Liver (tissue), 3 donors: ENCODE measurements around the gene MMP21.

Source experiments
- CTCF ChIP-seq: fragments of 150-350 bp; IDR thresholded peaks from 2 replicates; pipeline ENCODE4 v1.5.1; 2017; ENCODE audit warnings: improper control_type of control experiment, low read depth, low read length; ENCODE audit not compliant: missing input control
- EGR1 ChIP-seq, 2 donors: IDR thresholded peaks; 2 replicates each; pipeline ENCODE4 v1.6.1; 2016 to 2018; ENCODE audit warnings: antibody characterized with exemption in 2 of 2, low read depth in 2 of 2
- MAX ChIP-seq: IDR thresholded peaks from 2 replicates; pipeline ENCODE4 v1.6.1; 2016; ENCODE audit warnings: antibody characterized with exemption
- NR2F2 ChIP-seq: IDR thresholded peaks from 2 replicates; pipeline ENCODE4 v1.6.1; 2016; ENCODE audit warnings: antibody characterized with exemption
- REST ChIP-seq: IDR thresholded peaks from 2 replicates; pipeline ENCODE4 v1.6.1; 2016; ENCODE audit warnings: antibody characterized with exemption, mild to moderate bottlenecking
- YY1 ChIP-seq: IDR thresholded peaks from 2 replicates; pipeline ENCODE4 v1.6.1; 2016; ENCODE audit warnings: antibody characterized with exemption, mild to moderate bottlenecking
- ZBTB33 ChIP-seq: IDR thresholded peaks from 2 replicates; pipeline ENCODE4 v1.6.1; 2016; ENCODE audit warnings: antibody characterized with exemption
- donor health status: healthy.
- donor health status: healthy.

GRCh38 chr10:125785791-125786190, 10.2 kb upstream of the MMP21 start:
- TF ChIP-seq CTCF (no peak), REST (no peak), EGR1 (IDR thresholded peaks at IDR 0.05; ENCODE audit: low read depth in 2 of 2) (no peak), NR2F2 (no peak), ZBTB33 (no peak), MAX (no peak), YY1 (no peak)
